Middle frontal gyrus (tissue), 1 donor: Measurements from ENCODE around the gene TAS2R5.
"Not testable (repeated sequence)": the region's sequence is repeated elsewhere in the genome, so short reads cannot be mapped to it uniquely, and the experiment has no call there.

Experiments used
- DNase-seq: peaks from one replicate; pipeline ENCODE4 v3.0.0-alpha.2; 2015; ENCODE audit warnings: low spot score; ENCODE audit errors: extremely low spot score

The TAS2R5 gene, protein sequence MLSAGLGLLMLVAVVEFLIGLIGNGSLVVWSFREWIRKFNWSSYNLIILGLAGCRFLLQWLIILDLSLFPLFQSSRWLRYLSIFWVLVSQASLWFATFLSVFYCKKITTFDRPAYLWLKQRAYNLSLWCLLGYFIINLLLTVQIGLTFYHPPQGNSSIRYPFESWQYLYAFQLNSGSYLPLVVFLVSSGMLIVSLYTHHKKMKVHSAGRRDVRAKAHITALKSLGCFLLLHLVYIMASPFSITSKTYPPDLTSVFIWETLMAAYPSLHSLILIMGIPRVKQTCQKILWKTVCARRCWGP

DNA sequence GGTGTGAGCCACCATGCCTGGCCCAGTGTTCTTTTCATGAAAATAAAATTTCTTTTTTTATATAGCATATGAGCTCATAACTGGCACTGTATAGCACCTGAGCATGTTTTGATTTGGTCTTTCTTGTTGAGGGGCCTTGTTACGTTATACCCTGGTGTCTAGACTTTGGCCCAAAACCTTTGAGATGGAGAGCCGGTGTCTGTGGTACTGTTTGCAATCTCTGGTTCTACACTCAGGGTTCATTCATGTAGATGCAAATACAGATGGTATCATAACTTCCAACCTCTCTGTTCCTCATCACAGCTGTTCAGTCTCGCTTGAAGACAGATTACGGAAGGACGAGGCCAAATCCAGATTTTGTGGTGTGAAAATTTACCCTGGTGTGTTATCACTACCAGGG lies at the start of gene TAS2R5:
TSS of gene TAS2R5 (plus strand) at position 301 of the 400 bp plus-strand sequence. CDS start 145 bp downstream, outside the sequence.
- no peak for DNase-seq

GRCh38 chr7:141742229-141742628 lies 47.8 kb upstream of the TAS2R5 start:
- no peak for DNase-seq

GRCh38 chr7:141744131-141744530 lies 45.9 kb upstream of the TAS2R5 start:
- no peak for DNase-seq

DNA sequence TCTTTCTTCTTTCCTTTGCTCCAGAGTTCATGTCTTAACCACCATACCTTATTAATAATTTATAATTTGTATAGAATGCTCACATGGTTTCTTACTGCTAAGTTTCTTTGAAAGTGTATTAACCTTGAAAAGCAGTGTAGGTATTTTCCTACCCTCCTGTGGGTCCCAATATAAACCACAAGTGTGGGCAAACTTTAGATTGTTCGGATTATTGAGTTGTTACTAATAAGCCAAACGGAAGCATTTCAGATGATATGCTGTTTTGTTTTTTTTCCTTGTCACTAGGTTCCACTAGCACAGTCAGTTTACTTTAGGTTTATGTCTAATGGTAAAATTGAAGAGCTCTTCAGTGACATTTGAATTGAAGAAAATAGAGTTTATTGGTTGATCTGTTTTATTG lies 41.6 kb upstream of the TAS2R5 start:
- DNase-seq: no peak

GRCh38 chr7:141751904-141752303 lies 38.1 kb upstream of the TAS2R5 start:
- DNase-seq: not testable (repeated sequence)

GRCh38 chr7:141752634-141753033 lies 37.4 kb upstream of the TAS2R5 start:
- DNase-seq: no peak

- DNase-seq: no peak
Measured at GRCh38 chr7:141754939-141755338, 35.1 kb upstream of the TAS2R5 start.

GRCh38 chr7:141763797-141764196 lies 26.2 kb upstream of the TAS2R5 start, which contains the start of gene TAS2R3:
TAS2R3 (plus strand) TSS chr7:141764097; CDS start chr7:141764159, 62 bp downstream.
- DNase-seq: no peak

DNA sequence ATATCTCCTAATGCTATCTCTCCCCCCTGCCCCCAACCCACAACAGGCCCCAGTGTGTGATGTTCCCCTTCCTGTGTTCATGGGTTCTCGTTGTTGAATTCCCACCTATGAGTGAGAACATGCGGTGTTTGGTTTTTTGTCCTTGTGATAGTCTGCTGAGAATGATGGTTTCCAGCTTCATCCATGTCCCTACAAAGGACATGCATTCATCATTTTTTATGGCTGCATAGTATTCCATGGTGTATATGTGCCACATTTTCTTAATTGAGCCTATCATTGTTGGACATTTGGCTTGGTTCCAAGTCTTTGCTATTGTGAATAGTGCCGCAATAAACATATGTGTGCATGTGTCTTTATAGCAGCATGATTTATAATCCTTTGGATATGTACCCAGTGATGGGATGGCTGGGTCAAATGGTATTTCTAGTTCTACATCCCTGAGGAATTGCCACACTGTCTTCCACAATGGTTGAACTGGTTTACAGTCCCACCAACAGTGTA lies 19.9 kb upstream of the TAS2R5 start:
- not testable (repeated sequence) for DNase-seq

- no peak for DNase-seq
Measured at GRCh38 chr7:141776374-141776773, 13.6 kb upstream of the TAS2R5 start, which contains the start of gene TAS2R4. TAS2R4 (plus strand) TSS chr7:141776674; CDS start chr7:141778489, 1,815 bp downstream.

GRCh38 chr7:141785706-141786552 lies 4.1 kb upstream of the TAS2R5 start:
- DNase-seq: no peak

DNA sequence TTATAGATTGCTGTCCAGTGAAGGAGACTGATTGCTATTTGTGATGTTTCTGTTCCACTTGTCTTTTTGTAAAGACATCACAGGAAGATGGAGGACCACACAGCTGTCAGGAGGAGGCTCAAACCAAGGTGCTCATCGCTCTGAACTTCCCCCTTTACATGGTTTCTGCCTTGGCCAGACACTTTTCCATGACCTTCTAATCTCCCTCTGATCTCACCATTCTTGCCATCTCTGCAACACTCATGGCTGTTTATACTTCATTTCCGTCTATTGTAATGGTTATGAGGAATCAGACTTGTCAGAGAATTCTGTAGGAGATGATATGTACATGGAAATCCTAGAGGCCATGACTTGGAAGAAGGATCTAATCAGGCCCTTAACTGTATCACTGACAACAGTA lies 1.7 kb upstream of the TAS2R5 start:
- DNase-seq: no peak

DNA sequence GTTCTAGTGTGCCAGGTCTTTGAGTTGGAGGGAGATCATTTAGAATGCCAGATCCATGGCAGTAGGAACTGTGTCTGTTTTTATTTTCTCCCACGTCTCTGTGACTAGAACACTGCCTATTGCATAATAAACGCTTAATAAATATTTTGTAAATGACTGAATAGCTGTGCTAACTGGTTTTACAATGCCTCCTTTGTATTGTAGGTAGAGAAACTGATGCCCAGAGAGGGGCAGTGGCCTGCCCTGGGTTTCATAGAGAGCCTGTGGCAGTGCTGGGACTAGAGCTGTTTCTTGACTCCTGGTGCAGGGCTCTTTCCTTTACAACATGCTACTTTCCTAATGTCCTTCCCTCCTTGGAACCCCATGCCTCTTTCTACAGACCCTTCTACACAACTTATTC lies 2.5 kb downstream of the TAS2R5 start:
- DNase-seq: no peak

GRCh38 chr7:141820067-141820466 lies 30.1 kb downstream of the TAS2R5 start:
- DNase-seq: no peak

GRCh38 chr7:141822432-141822831 lies 32.4 kb downstream of the TAS2R5 start:
- not testable (repeated sequence) for DNase-seq

GRCh38 chr7:141837683-141838082 lies 47.7 kb downstream of the TAS2R5 start:
- DNase-seq: no peak

DNA sequence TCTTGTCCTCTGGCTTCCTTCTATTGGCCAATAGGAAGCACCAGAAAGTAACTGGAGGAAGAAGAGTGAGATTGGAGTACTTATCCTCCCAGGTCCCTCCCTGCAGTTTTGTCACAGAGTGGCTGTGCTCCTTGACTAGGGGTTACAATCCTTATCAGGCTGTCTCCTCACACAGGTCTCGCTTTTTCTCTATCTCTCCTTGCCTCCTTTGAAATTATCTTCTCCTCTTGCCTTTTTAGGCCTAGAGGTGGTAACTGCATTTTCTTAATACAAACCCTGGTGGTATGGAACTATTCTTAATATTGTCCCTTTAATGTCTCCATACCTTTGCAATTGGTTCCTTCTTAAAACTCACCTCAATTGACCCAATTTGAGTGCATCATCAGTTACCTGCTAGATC lies 48.6 kb downstream of the TAS2R5 start:
- DNase-seq: no peak

DNA sequence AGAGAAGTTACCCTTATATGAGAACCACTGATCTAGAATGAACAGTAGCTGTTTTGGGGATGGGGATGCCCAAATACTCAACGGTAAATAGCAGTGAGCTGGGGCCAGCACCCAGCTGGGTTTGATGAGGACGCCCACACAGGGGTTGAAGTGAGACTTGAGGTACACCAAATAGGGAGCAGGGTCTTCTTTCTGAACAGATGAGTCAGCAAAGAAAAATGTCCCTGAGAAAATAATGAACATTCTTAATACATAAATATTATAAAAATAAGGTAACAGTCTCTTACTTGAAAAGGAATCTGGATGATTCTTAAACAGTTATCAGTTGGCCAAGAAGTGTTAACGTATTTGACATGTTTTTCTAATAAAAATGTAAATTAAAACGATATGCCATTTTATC lies 49.2 kb downstream of the TAS2R5 start:
- DNase-seq: no peak

DNA sequence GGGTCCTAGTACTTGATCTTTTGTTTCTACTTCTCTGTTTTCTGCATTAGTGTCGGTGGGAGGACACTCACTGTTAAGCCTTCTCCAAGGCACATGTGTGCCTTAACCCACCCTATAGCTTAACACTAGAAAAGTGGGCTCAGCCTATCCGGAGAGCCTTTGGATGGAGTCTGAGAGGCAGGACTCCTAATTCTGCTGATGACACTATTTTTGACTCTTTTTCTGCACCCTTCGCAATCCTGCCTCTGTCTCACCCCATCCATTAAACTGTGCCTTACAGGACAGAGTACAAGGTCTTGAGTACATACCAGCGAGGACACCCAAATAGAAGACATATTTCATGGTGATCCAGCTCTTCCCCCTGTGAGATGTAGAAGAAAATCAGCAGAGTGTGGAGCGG lies 50.7 kb downstream of the TAS2R5 start:
- no peak for DNase-seq
